GM23338 (cell line): Measurements from ENCODE around the gene PLXNA2. TPM values are rescaled to one million over a fixed set of nuclear protein-coding genes. Genes with fewer than 3 reads are reported as not detected.

Experiments
- ATAC-seq: fragments of 200-7000 bp; cut with Tn5 transposase; 3 replicates; pipeline ENCODE4 v1.9.1; 2020
- DNase-seq: peaks from one replicate; pipeline ENCODE4 v3.0.0-alpha.2; 2015; ENCODE audit warnings: low spot score
- H2AFZ ChIP-seq: fragments of 200-600 bp; sonication (generic); 2 replicates; pipeline ENCODE4 v1.8.0; 2016; ENCODE audit warnings: antibody characterized with exemption, mild to moderate bottlenecking, moderate library complexity
- H3F3A ChIP-seq: fragments of 200-600 bp; sonication (generic); replicated peaks from 2 replicates; pipeline ENCODE4 v1.8.0; 2017; ENCODE audit warnings: antibody characterized with exemption, mixed run types, low read depth
- H3K27ac ChIP-seq: fragments of 200-600 bp; sonication (generic); 2 replicates; pipeline ENCODE4 v1.6.1; 2016; ENCODE audit warnings: low read depth
- H3K27me3 ChIP-seq: fragments of 200-600 bp; sonication (generic); 2 replicates; pipeline ENCODE4 v1.8.0; 2016; ENCODE audit warnings: mild to moderate bottlenecking, mixed run types, moderate library complexity; ENCODE audit not compliant: insufficient read depth
- H3K36me3 ChIP-seq: fragments of 200-600 bp; sonication (generic); 2 replicates; pipeline ENCODE4 v1.8.0; 2016; ENCODE audit warnings: mild to moderate bottlenecking; ENCODE audit not compliant: insufficient read depth
- H3K4me1 ChIP-seq: fragments of 200-600 bp; sonication (generic); 2 replicates; pipeline ENCODE4 v1.8.0; 2016; ENCODE audit warnings: mild to moderate bottlenecking, moderate library complexity; ENCODE audit not compliant: insufficient read depth
- H3K4me2 ChIP-seq: fragments of 200-600 bp; sonication (generic); 2 replicates; pipeline ENCODE4 v1.7.1; 2017; ENCODE audit warnings: mixed run types
- H3K4me3 ChIP-seq: fragments of 200-600 bp; sonication (generic); 2 replicates; pipeline ENCODE4 v1.6.1; 2016; ENCODE audit warnings: mixed run types
- H3K79me2 ChIP-seq: fragments of 200-600 bp; sonication (generic); replicated peaks from 2 replicates; pipeline ENCODE4 v1.8.0; 2017; ENCODE audit warnings: mild to moderate bottlenecking; ENCODE audit not compliant: insufficient read depth
- H3K9me2 ChIP-seq: fragments of 200-600 bp; sonication (generic); 2 replicates; pipeline ENCODE4 v1.8.0; 2017; ENCODE audit not compliant: insufficient read depth
- H4K20me1 ChIP-seq: fragments of 200-600 bp; sonication (generic); replicated peaks from 2 replicates; pipeline ENCODE4 v1.8.0; 2017; ENCODE audit warnings: mild to moderate bottlenecking; ENCODE audit not compliant: insufficient read depth
- H3K27ac Mint-ChIP-seq: 2 replicates; pipeline ENCODE4 v1.8.0; 2020; ENCODE audit warnings: inconsistent platforms, mild to moderate bottlenecking, moderate library complexity, mixed read lengths
- H3K27me3 Mint-ChIP-seq: 3 replicates; pipeline ENCODE4 v1.8.0; 2022; ENCODE audit warnings: low read depth, mild to moderate bottlenecking, moderate library complexity, mixed read lengths, inconsistent platforms; ENCODE audit not compliant: insufficient read depth, poor library complexity
- H3K36me3 Mint-ChIP-seq: 3 replicates; pipeline ENCODE4 v1.8.0; 2021; ENCODE audit warnings: low read depth, mild to moderate bottlenecking, inconsistent platforms, moderate library complexity, mixed read lengths
- H3K4me1 Mint-ChIP-seq: 3 replicates; pipeline ENCODE4 v1.8.0; 2020; ENCODE audit warnings: mild to moderate bottlenecking, inconsistent platforms, mixed read lengths
- H3K4me3 Mint-ChIP-seq: 3 replicates; pipeline ENCODE4 v1.8.0; 2021; ENCODE audit warnings: moderate library complexity, mild to moderate bottlenecking, inconsistent platforms, mixed read lengths
- H3K9me3 Mint-ChIP-seq: 3 replicates; pipeline ENCODE4 v1.8.0; 2020; ENCODE audit warnings: moderate library complexity, mild to moderate bottlenecking, inconsistent platforms, mixed read lengths
- CREB1 ChIP-seq: fragments of 250-450 bp; sonication (Bioruptor Pico); IDR thresholded peaks from 2 replicates; pipeline ENCODE4 v1.5.0; 2020; ENCODE audit warnings: low read depth, mild to moderate bottlenecking, moderate library complexity
- CTCF ChIP-seq, 2 experiments: fragments of 200-600 bp in 1 of 2; sonication (generic) in 1 of 2; conservative IDR thresholded peaks; 2 replicates each; pipeline versions ENCODE4 v1.5.1 to v1.6.1; 2016 to 2017; ENCODE audit warnings: antibody characterized with exemption in 2 of 2, low read depth in 2 of 2, mild to moderate bottlenecking in 2 of 2, moderate library complexity in 1 of 2
- EZH2 ChIP-seq: fragments of 200-600 bp; sonication (generic); IDR thresholded peaks from one replicate; pipeline ENCODE4 v1.8.0; 2017; ENCODE audit warnings: antibody characterized with exemption, mild to moderate bottlenecking, low read depth; ENCODE audit not compliant: unreplicated experiment
- EZH2phosphoT487 ChIP-seq: fragments of 200-600 bp; sonication (generic); IDR thresholded peaks from one replicate; pipeline ENCODE4 v1.8.1; 2018; ENCODE audit warnings: antibody characterized with exemption; ENCODE audit not compliant: unreplicated experiment
- JUNB ChIP-seq: IDR thresholded peaks from one replicate; pipeline ENCODE4 v1.6.1; 2016; ENCODE audit warnings: antibody characterized with exemption; ENCODE audit not compliant: unreplicated experiment
- NANOG ChIP-seq: IDR thresholded peaks from 2 replicates; pipeline ENCODE4 v1.6.1; 2016; ENCODE audit warnings: antibody characterized with exemption, borderline replicate concordance
- POLR2AphosphoS5 ChIP-seq: IDR thresholded peaks from 2 replicates; pipeline ENCODE4 v1.6.1; 2016; ENCODE audit warnings: antibody characterized with exemption, low read depth
- STAT1 ChIP-seq: IDR thresholded peaks from one replicate; pipeline ENCODE4 v1.6.1; 2016; ENCODE audit warnings: antibody characterized with exemption; ENCODE audit not compliant: unreplicated experiment
- ZNF114 ChIP-seq: fragments of 250-450 bp; sonication (Bioruptor Pico); IDR thresholded peaks from 2 replicates; pipeline ENCODE4 v1.5.0; 2020; ENCODE audit warnings: mild to moderate bottlenecking, moderate library complexity
- polyA plus RNA-seq: library from polyadenylated mRNA; unstranded; fragments of >200 nt; fragmentation: Nextera tagmentation; extraction: Ambion mirVana; gene quantifications from 2 replicates; pipeline ENCODE4 v1.2.1, GENCODE V29; 2016
- total RNA-seq: library from RNA; depleted of rRNA; stranded (reverse); fragments of >200 nt; shearing (Covaris generic); gene quantifications from 2 replicates; pipeline ENCODE4 v1.2.3, GENCODE V29; 2014
- TF ChIP-seq, protein P1 (sequence below): fragments of 250-450 bp; sonication (Bioruptor Pico); IDR thresholded peaks from 2 replicates; pipeline ENCODE4 v1.5.0; 2020; ENCODE audit warnings: mild to moderate bottlenecking, moderate library complexity

PLXNA2 gene
- total and polyA plus RNA-seq, 2 experiments from 2014 or later = 0.40 to 1.8 TPM

- TF ChIP-seq, protein P1, sequence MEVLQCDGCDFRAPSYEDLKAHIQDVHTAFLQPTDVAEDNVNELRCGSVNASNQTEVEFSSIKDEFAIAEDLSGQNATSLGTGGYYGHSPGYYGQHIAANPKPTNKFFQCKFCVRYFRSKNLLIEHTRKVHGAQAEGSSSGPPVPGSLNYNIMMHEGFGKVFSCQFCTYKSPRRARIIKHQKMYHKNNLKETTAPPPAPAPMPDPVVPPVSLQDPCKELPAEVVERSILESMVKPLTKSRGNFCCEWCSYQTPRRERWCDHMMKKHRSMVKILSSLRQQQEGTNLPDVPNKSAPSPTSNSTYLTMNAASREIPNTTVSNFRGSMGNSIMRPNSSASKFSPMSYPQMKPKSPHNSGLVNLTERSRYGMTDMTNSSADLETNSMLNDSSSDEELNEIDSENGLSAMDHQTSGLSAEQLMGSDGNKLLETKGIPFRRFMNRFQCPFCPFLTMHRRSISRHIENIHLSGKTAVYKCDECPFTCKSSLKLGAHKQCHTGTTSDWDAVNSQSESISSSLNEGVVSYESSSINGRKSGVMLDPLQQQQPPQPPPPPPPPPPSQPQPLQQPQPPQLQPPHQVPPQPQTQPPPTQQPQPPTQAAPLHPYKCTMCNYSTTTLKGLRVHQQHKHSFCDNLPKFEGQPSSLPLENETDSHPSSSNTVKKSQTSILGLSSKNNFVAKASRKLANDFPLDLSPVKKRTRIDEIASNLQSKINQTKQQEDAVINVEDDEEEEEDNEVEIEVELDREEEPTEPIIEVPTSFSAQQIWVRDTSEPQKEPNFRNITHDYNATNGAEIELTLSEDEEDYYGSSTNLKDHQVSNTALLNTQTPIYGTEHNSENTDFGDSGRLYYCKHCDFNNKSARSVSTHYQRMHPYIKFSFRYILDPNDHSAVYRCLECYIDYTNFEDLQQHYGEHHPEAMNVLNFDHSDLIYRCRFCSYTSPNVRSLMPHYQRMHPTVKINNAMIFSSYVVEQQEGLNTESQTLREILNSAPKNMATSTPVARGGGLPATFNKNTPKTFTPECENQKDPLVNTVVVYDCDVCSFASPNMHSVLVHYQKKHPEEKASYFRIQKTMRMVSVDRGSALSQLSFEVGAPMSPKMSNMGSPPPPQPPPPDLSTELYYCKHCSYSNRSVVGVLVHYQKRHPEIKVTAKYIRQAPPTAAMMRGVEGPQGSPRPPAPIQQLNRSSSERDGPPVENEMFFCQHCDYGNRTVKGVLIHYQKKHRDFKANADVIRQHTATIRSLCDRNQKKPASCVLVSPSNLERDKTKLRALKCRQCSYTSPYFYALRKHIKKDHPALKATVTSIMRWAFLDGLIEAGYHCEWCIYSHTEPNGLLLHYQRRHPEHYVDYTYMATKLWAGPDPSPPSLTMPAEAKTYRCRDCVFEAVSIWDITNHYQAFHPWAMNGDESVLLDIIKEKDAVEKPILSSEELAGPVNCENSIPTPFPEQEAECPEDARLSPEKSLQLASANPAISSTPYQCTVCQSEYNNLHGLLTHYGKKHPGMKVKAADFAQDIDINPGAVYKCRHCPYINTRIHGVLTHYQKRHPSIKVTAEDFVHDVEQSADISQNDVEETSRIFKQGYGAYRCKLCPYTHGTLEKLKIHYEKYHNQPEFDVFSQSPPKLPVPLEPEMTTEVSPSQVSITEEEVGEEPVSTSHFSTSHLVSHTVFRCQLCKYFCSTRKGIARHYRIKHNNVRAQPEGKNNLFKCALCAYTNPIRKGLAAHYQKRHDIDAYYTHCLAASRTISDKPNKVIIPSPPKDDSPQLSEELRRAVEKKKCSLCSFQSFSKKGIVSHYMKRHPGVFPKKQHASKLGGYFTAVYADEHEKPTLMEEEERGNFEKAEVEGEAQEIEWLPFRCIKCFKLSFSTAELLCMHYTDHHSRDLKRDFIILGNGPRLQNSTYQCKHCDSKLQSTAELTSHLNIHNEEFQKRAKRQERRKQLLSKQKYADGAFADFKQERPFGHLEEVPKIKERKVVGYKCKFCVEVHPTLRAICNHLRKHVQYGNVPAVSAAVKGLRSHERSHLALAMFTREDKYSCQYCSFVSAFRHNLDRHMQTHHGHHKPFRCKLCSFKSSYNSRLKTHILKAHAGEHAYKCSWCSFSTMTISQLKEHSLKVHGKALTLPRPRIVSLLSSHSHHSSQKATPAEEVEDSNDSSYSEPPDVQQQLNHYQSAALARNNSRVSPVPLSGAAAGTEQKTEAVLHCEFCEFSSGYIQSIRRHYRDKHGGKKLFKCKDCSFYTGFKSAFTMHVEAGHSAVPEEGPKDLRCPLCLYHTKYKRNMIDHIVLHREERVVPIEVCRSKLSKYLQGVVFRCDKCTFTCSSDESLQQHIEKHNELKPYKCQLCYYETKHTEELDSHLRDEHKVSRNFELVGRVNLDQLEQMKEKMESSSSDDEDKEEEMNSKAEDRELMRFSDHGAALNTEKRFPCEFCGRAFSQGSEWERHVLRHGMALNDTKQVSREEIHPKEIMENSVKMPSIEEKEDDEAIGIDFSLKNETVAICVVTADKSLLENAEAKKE = no peak
- no peak for TF ChIP-seq EZH2phosphoT487
- TF ChIP-seq NANOG = no peak
- TF ChIP-seq EZH2 = no peak
- TF ChIP-seq JUNB = no peak
- TF ChIP-seq ZNF114 (CRISPR knock-in tag) = no peak
Measured at GRCh38 chr1:208051651-208052050, 192.5 kb downstream of the PLXNA2 start (continued).

DNA sequence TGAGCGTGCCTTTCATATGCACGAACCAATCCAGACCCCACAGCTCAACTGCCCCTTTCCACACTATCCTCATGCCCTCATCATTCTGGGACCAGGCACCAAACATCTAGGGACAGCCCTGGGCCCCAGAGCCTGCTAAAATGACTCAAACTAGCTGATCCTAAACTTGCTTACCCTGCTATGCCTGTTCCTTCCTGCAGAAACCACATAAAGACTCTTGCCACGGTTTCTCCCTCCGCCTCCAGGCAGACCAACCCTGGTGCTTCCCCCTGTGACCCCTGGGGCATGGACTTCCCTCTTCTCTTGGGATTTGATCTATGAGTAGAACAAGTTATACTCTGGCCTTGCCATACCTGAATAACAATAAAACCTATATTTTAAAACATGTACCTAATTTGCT, 195.3 kb downstream of the PLXNA2 start:
- H3K4me2 ChIP-seq = no peak overlapping the region
- no peak overlapping the region for H3K4me3 Mint-ChIP-seq
- no peak overlapping the region for H3K4me3 ChIP-seq
- no peaks in the 10 kb centered on the region for H3F3A ChIP-seq
- DNase-seq (no peak), ATAC-seq (no peak)
- H3K36me3 Mint-ChIP-seq = no peaks in the 10 kb centered on the region
- H2AFZ ChIP-seq = no peak overlapping the region
- no peak overlapping the region for H3K27ac Mint-ChIP-seq
- H3K9me2 ChIP-seq = no peaks in the 10 kb centered on the region
- H3K27me3 ChIP-seq = no peaks in the 10 kb centered on the region
- no peak overlapping the region for H3K27ac ChIP-seq
- no peaks in the 10 kb centered on the region for H3K9me3 Mint-ChIP-seq
- no peaks in the 10 kb centered on the region for H3K36me3 ChIP-seq
- peaks cover 11% of the 10 kb centered on the region for H3K27me3 Mint-ChIP-seq
- H3K4me1 ChIP-seq = no peaks in the 10 kb centered on the region
- H3K79me2 ChIP-seq = no peaks in the 10 kb centered on the region
- peaks cover 14% of the 10 kb centered on the region; the same call in 2 of the 3 replicates for H3K4me1 Mint-ChIP-seq
- no peaks in the 10 kb centered on the region for H4K20me1 ChIP-seq
- TF ChIP-seq POLR2AphosphoS5 = no peak
- TF ChIP-seq ZNF114 (CRISPR knock-in tag) = no peak
- no peak for TF ChIP-seq CTCF (conservative IDR thresholded peaks at IDR 0.05; ENCODE audit: low read depth in 2 of 2)
- TF ChIP-seq CREB1 (CRISPR knock-in tag) = no peak
- TF ChIP-seq STAT1 = no peak
- no peak for TF ChIP-seq EZH2phosphoT487
- no peak for TF ChIP-seq EZH2
- TF ChIP-seq NANOG = no peak
